ENCODE data around the gene CFAP45.

- TF ChIP-seq CTCF (conservative IDR thresholded peaks at IDR 0.05; ENCODE audit: low read length), result no peak
- no peak for TF ChIP-seq EZH2phosphoT487 (IDR thresholded peaks at IDR 0.05; ENCODE audit: borderline replicate concordance, low read depth, low read length)
These were observed 893 bp upstream of the CFAP45 start for GRCh38 chr1:159900755-159901360.

All from OCI-LY7 (cell line).